Measurements from ENCODE around the gene TRIO. TPM values are rescaled to one million over a fixed set of nuclear protein-coding genes. Genes with fewer than 3 reads are reported as not detected.

Gene TRIO
- polyA plus RNA-seq, 1 donor (not counting 4 experiments of a cell fraction or from before 2014, with no cell fraction given): 57.2 TPM

- H3K4me2 ChIP-seq (ENCODE audit: control insufficient read depth, extremely low read depth, insufficient read depth, low read depth, low read length): no peak overlapping the region
- no peak overlapping the region for H3K9ac ChIP-seq (ENCODE audit: control insufficient read depth, extremely low read depth, insufficient read depth, low read length)
- no peak for DNase-seq (ENCODE audit: low read depth, low spot score)
- no peaks in the 10 kb centered on the region for H3K27me3 ChIP-seq (ENCODE audit: control insufficient read depth, extremely low read depth, insufficient read depth, low read length)
- no peak overlapping the region for H2AFZ ChIP-seq (ENCODE audit: control insufficient read depth, low read length)
- H3K27ac ChIP-seq (ENCODE audit: control insufficient read depth, insufficient read depth, low read length): no peak overlapping the region
- no peaks in the 10 kb centered on the region for H3K9me3 ChIP-seq (ENCODE audit: control insufficient read depth, low read depth, low read length)
- no peaks in the 10 kb centered on the region for H3K36me3 ChIP-seq (ENCODE audit: control insufficient read depth in 2 of 2, extremely low read depth in 1 of 2, insufficient read depth in 2 of 2, low read length in 2 of 2)
- dilution Hi-C loops (cut with MboI; ENCODE audit: extremely low pct_ligation_motif_present, low sequenced_read_pairs): no loop called here
- no peaks in the 10 kb centered on the region for H3K4me1 ChIP-seq (ENCODE audit: control insufficient read depth, extremely low read depth, insufficient read depth, low read length)
- H4K20me1 ChIP-seq (ENCODE audit: control insufficient read depth, extremely low read depth, insufficient read depth, low read length): no peaks in the 10 kb centered on the region
- no peak for FAIRE-seq
- H3K9me1 ChIP-seq (ENCODE audit: control insufficient read depth, extremely low read depth, insufficient read depth, low read length): no peaks in the 10 kb centered on the region
- H3K79me2 ChIP-seq (ENCODE audit: control insufficient read depth, insufficient read depth, low read length): no peaks in the 10 kb centered on the region
- no peak overlapping the region for H3K4me3 ChIP-seq (ENCODE audit: control insufficient read depth in 2 of 3, extremely low read depth in 1 of 3, insufficient read depth in 2 of 3, low read depth in 1 of 3, low read length in 3 of 3)
- TF ChIP-seq CTCF (optimal IDR thresholded peaks at IDR 0.05 in 1 of 3, IDR thresholded peaks at IDR 0.05 in 1 of 3, conservative IDR thresholded peaks at IDR 0.05 in 1 of 3; ENCODE audit: extremely low read depth in 1 of 3, insufficient read depth in 2 of 3, low read length in 3 of 3) (no peak), EZH2 (IDR thresholded peaks at IDR 0.05; ENCODE audit: low read length) (no peak)
These were observed 7.5 kb upstream of the TRIO start for GRCh38 chr5:14135621-14136020.

- H3K9ac ChIP-seq (ENCODE audit: control insufficient read depth, extremely low read depth, insufficient read depth, low read length): no peak overlapping the region
- no peak overlapping the region for H2AFZ ChIP-seq (ENCODE audit: control insufficient read depth, low read length)
- H3K27ac ChIP-seq (ENCODE audit: control insufficient read depth, insufficient read depth, low read length): no peak overlapping the region
- H3K79me2 ChIP-seq (ENCODE audit: control insufficient read depth, insufficient read depth, low read length): no peaks in the 10 kb centered on the region
- no peaks in the 10 kb centered on the region for H3K36me3 ChIP-seq (ENCODE audit: control insufficient read depth in 2 of 2, extremely low read depth in 1 of 2, insufficient read depth in 2 of 2, low read length in 2 of 2)
- no peaks in the 10 kb centered on the region for H3K27me3 ChIP-seq (ENCODE audit: control insufficient read depth, extremely low read depth, insufficient read depth, low read length)
- no peaks in the 10 kb centered on the region for H3K9me3 ChIP-seq (ENCODE audit: control insufficient read depth, low read depth, low read length)
- no peak overlapping the region for H3K4me2 ChIP-seq (ENCODE audit: control insufficient read depth, extremely low read depth, insufficient read depth, low read depth, low read length)
- DNase-seq (ENCODE audit: low read depth, low spot score): no peak
- no peaks in the 10 kb centered on the region for H3K9me1 ChIP-seq (ENCODE audit: control insufficient read depth, extremely low read depth, insufficient read depth, low read length)
- TF ChIP-seq EZH2 (IDR thresholded peaks at IDR 0.05; ENCODE audit: low read length) (no peak), CTCF (optimal IDR thresholded peaks at IDR 0.05 in 1 of 3, IDR thresholded peaks at IDR 0.05 in 1 of 3, conservative IDR thresholded peaks at IDR 0.05 in 1 of 3; ENCODE audit: extremely low read depth in 1 of 3, insufficient read depth in 2 of 3, low read length in 3 of 3) (no peak)
- H4K20me1 ChIP-seq (ENCODE audit: control insufficient read depth, extremely low read depth, insufficient read depth, low read length): no peaks in the 10 kb centered on the region
- H3K4me1 ChIP-seq (ENCODE audit: control insufficient read depth, extremely low read depth, insufficient read depth, low read length): no peaks in the 10 kb centered on the region
- dilution Hi-C loops (cut with MboI; ENCODE audit: extremely low pct_ligation_motif_present, low sequenced_read_pairs): no loop called here
- no peak overlapping the region for H3K4me3 ChIP-seq (ENCODE audit: control insufficient read depth in 2 of 3, extremely low read depth in 1 of 3, insufficient read depth in 2 of 3, low read depth in 1 of 3, low read length in 3 of 3)
- FAIRE-seq: no peak
These were observed 6.9 kb upstream of the TRIO start for GRCh38 chr5:14136228-14136627.

All from keratinocyte (primary cell).